Renal cortex interstitium (tissue), 15 donors: ENCODE data around the gene RPRD1B. TPM values are rescaled to one million over a fixed set of nuclear protein-coding genes. Genes with fewer than 3 reads are reported as not detected.

ENCODE experiments used
- DNase-seq, 11 donors: peaks; one replicate each; pipeline ENCODE4 v3.0.0-alpha.2; 2013; ENCODE audit warnings: low read depth in 9 of 11, low spot score in 4 of 11; ENCODE audit errors: extremely low read depth in 1 of 11
- long read RNA-seq, 16 experiments: transcript quantifications; one replicate each; lab custom pipeline, GENCODE V29; 2026
- polyA plus RNA-seq, 3 donors: library from polyadenylated mRNA; unstranded; fragments of 120-200 nt; gene quantifications; one replicate each; pipeline ENCODE4 v1.2.1, GENCODE V29; 2013; ENCODE audit not compliant: insufficient read length in 3 of 3

Gene RPRD1B, protein sequence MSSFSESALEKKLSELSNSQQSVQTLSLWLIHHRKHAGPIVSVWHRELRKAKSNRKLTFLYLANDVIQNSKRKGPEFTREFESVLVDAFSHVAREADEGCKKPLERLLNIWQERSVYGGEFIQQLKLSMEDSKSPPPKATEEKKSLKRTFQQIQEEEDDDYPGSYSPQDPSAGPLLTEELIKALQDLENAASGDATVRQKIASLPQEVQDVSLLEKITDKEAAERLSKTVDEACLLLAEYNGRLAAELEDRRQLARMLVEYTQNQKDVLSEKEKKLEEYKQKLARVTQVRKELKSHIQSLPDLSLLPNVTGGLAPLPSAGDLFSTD
- 10 to 100 TPM; 35.8 to 41.4 (median 38.4) TPM for polyA plus RNA-seq
- long read RNA-seq, donor 1, transcript RPRD1B-201 (7 exons, 3,874 nt) = major isoform, 7 of 7 reads
- long read RNA-seq, donor 1, partial matches to known transcripts = 0 of 7 reads
- long read RNA-seq, donor 1, other reads (novel, unspliced or antisense) = 0 of 7 reads
- long read RNA-seq, donor 2, partial matches to known transcripts = 0 of 2 reads
- long read RNA-seq, donor 2, other reads (novel, unspliced or antisense) = 0 of 2 reads
- long read RNA-seq, donor 3, transcript RPRD1B-201 (7 exons, 3,874 nt) = major isoform, 11 of 11 reads
- long read RNA-seq, donor 3, partial matches to known transcripts = 0 of 11 reads
- long read RNA-seq, donor 3, other reads (novel, unspliced or antisense) = 0 of 11 reads
- long read RNA-seq, donor 4, transcript RPRD1B-201 (7 exons, 3,874 nt) = major isoform, 7 of 7 reads
- long read RNA-seq, donor 4, partial matches to known transcripts = 0 of 7 reads
- long read RNA-seq, donor 4, other reads (novel, unspliced or antisense) = 0 of 7 reads
- long read RNA-seq, donor 5, partial matches to known transcripts = 0 of 3 reads
- long read RNA-seq, donor 5, other reads (novel, unspliced or antisense) = 0 of 3 reads
- long read RNA-seq, donor 6, transcript RPRD1B-201 (7 exons, 3,874 nt) = major isoform, 7 of 7 reads
- long read RNA-seq, donor 6, partial matches to known transcripts = 0 of 7 reads
- long read RNA-seq, donor 6, other reads (novel, unspliced or antisense) = 0 of 7 reads
- long read RNA-seq, donor 7, transcript RPRD1B-201 (7 exons, 3,874 nt) = major isoform, 8 of 8 reads
- long read RNA-seq, donor 7, partial matches to known transcripts = 0 of 8 reads
- long read RNA-seq, donor 7, other reads (novel, unspliced or antisense) = 0 of 8 reads
- long read RNA-seq, donor 8, partial matches to known transcripts = 0 of 2 reads
- long read RNA-seq, donor 8, other reads (novel, unspliced or antisense) = 0 of 2 reads
- long read RNA-seq, donor 9, transcript RPRD1B-201 (7 exons, 3,874 nt) = major isoform, 6 of 12 reads
- long read RNA-seq, donor 9, partial matches to known transcripts = 6 of 12 reads
- long read RNA-seq, donor 9, other reads (novel, unspliced or antisense) = 0 of 12 reads
- long read RNA-seq, donor 10, partial matches to known transcripts = 0 of 8 reads
- long read RNA-seq, donor 10, other reads (novel, unspliced or antisense) = 5 of 8 reads
- long read RNA-seq, donor 11, partial matches to known transcripts = 0 of 3 reads
- long read RNA-seq, donor 11, other reads (novel, unspliced or antisense) = 0 of 3 reads
- long read RNA-seq, donor 12, partial matches to known transcripts = 0 of 1 reads
- long read RNA-seq, donor 12, other reads (novel, unspliced or antisense) = 0 of 1 reads
- long read RNA-seq, donor 13, transcript RPRD1B-201 (7 exons, 3,874 nt) = major isoform, 9 of 28 reads
- long read RNA-seq, donor 13, partial matches to known transcripts = 19 of 28 reads
- long read RNA-seq, donor 13, other reads (novel, unspliced or antisense) = 0 of 28 reads
- long read RNA-seq, donor 14, transcript RPRD1B-201 (7 exons, 3,874 nt) = major isoform, 6 of 6 reads
- long read RNA-seq, donor 14, partial matches to known transcripts = 0 of 6 reads
- long read RNA-seq, donor 14, other reads (novel, unspliced or antisense) = 0 of 6 reads
- long read RNA-seq, donor 15, partial matches to known transcripts = 0 of 4 reads
- long read RNA-seq, donor 15, other reads (novel, unspliced or antisense) = 0 of 4 reads
- long read RNA-seq, donor 16, transcript RPRD1B-201 (7 exons, 3,874 nt) = major isoform, 17 of 17 reads
- long read RNA-seq, donor 16, partial matches to known transcripts = 0 of 17 reads
- long read RNA-seq, donor 16, other reads (novel, unspliced or antisense) = 0 of 17 reads

DNA sequence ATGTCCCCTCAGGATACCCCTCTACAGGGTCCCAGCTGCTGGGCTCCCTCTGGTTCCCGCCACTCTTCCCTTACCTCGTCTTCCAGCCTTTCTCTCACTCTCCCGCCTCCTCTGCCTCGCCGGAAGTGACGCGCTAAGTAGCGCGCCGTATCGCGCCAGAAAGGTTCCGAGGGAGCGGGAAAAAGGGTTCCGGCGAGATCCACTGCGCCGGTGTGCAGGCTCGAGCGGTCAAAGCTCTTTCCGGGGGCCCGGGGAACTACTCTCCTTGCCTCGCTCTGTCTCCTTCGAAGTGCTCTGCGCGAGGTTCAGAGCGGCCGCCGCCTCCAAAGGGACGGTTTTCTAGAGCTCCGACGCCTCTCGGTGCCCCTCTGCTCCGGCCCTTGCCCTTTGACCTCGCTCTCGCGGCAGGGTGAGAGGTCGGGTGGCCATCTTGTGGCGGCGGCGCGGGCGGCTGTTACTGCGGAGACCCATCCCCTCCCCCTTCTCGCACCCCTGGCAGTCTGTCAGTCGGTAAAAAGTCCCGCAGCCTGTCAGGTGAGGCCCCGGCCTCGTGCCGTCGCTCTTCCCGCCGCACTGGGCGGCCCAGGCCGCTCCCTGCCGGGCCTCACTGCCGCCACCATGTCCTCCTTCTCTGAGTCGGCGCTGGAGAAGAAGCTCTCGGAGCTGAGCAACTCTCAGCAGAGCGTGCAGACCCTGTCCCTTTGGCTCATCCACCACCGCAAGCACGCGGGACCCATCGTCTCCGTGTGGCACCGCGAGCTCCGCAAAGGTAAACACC, at the start of gene RPRD1B, which contains the start of gene TTI1:
TSS of gene RPRD1B (plus strand) at position 417 of the 778 bp plus-strand sequence. CDS start at position 619, 202 bp downstream.
TSS of gene TTI1 (minus strand) at position 127 of the 778 bp plus-strand sequence. CDS start 19,640 bp downstream, outside the sequence.
- peak; percentile 79 to 95 (median 91) for DNase-seq

DNA sequence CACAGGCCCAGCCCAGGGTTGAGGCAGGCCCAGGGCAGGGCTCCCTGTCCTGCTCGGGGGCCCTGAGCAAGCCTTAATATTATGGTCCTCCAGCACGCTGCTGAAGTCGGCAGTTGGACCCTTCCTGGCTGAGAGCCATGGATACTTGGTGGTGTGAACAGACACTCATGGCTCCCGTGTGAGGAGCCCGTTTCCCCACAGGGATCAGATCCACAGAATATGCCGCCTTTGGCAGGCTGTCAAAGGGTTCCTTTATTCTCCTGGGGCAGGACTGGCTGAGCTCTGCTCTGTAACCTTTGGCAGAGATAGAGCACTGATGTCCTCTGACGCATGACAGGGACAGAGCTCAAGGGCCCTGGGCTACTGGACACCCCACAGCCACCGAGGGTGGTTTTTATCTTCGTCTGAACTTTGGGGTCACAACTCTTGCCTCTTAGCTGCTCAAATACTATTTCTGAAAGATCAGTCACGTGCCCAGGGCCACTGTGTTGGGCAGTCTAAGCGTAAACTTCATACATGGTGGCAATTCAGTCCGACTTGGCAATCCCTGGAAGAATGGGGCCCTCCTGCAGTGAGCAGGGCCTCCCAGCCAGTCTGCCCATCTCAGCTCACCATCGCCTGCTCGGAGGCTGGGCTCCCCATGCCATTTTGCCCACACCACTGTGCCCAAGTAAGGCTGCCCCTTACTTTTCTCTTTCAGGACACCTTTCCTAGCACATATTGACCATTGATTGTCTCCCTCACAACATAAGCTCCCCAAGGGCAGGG, 49.3 kb upstream of the RPRD1B start:
- DNase-seq = no peak

DNA sequence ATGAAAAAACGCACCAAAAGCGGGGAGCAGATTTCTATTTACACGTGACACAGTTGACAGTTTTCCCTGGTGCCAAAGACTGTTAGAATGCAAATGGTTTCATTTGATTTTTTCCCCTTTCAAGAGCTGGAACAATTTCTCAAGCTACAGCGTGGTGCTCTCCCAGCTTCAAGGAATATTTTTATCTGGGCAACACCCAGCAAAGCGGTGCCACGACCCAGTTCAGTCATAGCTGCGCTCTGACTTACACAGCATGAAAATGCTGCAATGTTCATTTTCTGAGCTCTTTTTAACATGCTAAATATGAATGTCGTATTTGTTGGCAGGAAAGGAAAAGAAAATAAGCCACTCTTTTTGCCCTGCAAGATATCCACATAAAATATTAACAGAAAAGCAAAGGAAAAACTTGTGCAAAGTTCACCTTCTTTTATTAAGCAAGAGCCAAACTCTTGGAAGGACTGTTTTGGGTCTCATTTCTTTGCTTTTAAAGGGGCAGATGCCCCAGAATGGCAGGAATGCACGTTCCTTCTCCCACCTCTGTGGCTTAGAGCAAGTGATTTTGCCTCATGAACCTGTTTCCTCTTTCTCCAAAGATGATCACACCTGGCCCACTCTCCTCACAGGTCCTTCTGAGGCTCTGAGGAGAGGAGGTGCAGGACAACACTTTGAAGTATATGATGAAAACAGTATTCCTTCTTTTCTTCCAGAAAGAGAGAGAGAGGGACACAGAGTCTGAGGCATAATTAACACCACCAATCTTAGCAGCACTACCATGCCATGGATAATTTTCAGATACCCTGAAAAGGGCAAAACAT, 47.3 kb upstream of the RPRD1B start:
- DNase-seq = no peak

DNA sequence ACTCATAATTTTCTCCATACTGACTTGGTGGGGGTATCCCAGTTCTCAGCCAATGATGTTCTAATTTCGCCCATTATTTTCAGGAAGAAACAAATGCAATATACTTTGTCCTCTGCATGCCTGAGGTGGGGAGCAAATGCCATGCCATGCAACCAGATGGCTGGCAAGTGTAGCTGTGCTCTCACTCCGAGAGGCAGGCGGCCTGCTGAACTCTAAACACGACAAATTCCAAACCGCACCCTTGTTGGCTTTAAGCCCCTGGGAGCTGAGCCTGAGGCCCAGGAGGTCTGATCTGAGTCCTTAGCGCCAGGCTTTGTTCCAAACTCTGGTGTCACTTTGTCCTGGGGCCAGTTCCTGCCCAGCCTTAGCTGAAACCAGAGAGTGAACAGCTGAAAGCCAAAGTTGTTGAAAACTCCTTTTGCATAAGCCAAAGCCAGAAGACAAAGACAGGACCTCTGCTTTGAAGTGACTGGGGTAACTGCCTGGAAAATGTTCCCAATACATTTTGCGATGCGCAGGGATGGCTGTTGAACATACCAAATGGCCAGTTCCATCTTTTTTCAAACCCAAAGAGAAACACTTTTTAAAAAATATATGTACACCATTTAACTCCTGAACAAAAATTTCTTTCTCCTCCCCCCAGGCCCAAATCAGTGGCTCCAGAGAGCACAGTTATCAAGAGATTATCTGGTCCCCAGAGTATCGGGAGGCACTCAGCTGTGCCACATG, 46.5 kb upstream of the RPRD1B start:
- DNase-seq = no peak

DNA sequence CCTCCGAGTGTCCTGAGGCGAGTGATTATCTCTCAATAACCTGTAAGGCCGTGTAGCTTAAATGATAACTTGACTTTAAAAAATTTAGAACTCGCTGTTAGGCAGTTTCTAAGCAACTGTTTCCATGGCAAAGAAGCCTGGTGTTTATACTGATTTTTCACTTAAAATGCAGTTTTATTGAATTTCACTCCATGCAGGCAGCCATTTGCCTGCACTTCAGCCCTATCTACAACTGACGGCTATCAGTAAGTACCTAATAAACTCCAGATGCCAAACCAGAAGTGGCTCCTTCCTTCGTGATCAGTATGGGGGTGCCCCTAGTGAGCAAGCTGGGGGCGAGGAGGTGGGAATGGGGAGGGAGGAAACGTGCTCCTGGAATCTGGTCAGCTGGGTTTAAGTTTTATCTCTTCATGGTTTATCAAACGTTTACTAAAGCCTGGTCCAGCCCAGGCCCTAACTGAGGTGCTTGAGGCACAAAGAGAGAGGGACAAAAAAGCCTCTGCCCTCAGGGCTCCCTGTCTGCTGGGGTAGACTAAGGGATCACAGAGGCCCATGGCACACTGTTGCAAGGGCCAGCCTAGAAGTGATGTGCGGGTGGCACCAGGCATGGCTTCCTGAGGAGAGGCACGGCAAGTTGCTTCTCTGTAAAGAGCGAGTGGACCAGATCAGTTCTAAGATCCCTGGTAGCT, 45.8 kb upstream of the RPRD1B start:
- no peak for DNase-seq

DNA sequence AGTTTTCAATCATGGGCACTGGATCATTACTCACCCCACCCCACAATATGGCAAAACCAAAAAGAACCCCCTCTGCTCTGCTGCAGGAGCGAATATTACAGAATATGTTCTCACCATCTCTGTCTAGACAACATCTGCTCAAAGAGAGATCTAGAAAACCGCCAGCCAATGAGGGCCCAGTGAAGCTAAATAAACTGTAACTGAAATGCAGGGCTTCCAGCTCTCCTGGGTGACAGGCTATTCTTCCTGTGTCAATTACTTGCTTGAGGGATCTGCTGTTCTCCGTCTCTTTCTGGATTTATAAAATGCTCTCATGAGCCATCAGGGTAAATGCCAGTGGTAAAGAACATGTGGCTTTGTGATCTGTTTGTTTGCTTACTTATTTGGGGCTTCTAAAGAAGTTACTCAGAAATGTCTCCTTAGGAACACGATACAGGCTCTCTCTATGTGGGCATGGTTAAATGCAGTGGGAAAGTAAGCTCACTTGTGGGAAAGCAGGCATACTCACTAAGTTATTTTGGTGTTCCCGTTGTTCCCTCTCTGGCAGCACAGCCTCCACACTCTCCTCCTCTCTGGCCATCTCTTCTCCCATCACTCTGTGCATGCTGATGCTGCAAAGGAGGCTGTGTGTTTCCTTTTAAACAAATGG, 45.1 kb upstream of the RPRD1B start:
- no peak for DNase-seq

DNA sequence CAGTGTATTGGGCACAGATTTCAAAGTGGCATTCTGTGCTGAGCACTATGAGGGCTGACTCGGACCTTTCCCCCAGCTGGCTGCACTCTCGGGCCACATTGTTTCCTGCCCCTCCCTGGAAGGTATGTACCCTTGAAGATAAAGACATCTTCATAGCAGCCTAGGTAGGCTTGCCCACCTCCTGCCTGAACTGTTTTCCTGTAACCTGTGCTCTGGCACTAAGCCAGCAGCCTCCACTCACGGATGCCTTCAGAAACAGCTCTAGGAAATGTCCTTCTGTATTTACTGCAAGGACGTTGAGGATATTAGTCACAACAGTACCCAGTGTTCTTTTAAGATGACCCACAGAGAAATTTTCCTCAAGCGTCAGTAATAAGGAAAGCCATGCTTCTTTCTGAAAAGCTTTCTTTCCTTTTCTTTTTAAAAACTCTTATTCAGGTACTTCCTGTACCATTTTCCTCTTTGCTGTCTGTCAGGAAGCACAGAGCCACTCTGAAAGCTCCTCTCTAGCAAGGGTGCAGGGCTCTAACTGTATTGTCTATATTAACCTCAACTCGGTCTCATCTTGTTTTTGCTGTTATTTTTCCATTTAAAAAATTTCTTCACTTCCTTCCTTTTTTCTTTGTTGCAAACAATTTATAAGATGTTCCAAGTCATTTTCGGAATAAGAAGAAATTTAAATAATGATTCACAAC, 43.8 kb upstream of the RPRD1B start:
- no peak for DNase-seq

DNA sequence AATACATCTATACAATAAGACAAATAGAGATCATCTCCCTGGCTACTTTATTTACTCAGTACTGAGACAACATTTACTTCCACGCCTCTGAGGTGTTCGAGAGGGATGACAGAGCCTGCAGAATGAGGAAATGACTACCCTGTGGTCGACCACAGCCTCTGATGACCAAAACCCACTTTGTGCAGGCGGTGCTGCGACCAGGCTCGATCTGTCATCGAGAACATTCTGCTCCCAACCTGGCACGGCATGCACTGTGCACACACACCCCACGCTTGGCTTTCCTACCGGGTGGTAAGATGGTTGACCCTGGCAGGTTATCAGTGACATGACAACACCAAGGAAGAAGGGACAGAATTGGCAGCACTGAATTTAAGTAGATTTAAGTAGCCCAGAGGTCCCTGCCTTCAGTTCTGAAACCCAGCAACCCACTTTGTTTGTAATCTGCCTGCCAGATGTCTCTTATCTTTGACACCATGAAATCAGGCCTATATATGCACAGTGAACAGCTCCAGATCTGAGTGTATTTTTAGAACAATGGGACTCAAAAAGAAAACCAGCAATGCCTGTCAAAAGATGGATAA, 42.9 kb upstream of the RPRD1B start:
- DNase-seq = no peak

DNA sequence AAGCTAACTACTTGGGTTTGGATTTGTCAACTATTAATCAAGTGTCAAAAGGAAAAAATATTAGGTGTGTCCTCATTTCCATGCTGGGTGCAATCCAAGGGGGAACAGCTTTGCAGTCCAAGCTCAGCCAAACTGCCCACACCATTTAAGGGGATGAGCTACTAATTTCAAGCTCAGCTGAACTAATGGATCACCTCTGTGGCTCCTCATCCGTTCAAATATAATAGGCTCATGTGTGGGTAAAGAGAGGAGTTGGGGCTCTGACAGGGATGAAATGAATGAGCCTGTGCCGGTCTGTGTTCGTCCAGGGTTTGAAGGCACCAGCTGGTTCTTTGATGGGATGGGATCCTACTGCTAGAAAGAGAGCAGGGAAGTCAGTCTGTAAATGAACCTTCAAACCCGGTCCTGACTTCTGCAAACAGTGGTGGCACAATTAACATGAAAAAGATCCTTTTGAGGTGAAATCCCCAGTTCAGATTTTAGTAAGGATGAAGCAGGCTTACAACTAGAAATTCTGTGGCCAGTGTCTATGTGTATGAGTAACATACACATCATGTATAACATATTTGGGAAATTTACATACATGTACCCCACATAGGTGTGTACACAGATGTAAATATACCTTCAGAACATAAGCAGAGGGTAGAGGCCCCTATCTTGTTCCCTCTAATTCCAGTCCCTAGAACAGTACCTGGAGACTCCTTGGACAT, 42.2 kb upstream of the RPRD1B start:
- no peak for DNase-seq

DNA sequence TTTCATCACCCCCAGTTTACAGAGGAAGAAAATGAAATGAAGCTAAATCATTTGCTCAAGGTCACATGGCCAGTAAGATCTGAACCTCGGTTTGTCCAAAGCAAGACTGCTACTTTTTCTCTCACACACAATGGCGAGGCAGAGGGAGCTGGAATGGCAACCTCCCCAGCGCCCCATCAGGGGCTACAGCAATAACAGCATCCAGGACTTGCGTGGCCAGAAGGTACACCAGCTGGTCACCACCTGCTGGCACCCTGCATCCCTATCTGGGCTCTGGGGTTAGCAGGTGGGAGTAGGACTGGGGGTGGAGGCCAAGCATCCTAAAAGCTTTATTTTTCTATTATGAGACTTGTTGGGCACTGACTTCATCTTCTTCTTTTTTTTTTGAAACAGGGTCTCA, 41.6 kb upstream of the RPRD1B start:
- DNase-seq = no peak

DNA sequence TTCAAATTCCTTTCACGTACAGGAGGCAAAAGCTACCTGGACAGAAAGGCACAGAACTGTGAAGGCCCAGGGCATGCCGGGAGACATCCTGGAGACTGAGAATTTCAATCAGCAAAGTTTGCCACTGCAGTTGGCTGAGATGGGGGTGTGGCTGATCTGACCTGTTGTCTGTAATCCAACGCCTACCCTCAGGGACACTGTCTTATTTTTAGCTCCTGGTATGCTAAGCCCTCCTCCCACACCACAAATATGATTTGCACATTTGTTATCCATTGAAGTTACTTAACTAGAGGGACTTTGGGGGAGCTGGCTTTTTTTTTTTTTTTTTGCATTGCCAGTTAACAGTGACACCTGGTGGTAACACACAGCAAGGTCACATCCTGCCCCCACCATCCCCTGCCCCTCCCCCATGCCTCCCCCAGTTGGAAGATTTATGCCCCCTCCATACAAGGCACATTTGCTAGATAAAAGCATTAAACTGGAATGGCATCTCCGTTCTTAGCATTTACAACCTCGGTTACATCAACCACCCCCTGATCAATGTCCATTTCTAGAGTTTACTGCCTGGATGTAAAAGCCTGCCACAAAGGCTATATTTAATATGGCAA, 40.6 kb upstream of the RPRD1B start:
- peak in 2 of 11 donors; percentile 7 to 13 for DNase-seq
